Activated naive CD8-positive, alpha-beta T cell treated with anti-CD3 and anti-CD28 coated beads, Interleukin-2, amount 50 U/mL, for 24 hours (primary cell): Measurements from ENCODE around the gene AMMECR1.
"Not testable (repeated sequence)": the region's sequence is repeated elsewhere in the genome, so short reads cannot be mapped to it uniquely, and the experiment has no call there.

Experiments used
- ATAC-seq: fragments of 150-1000 bp; cut with Tn5 transposase; one replicate; pipeline ENCODE4 v1.10.0; 2021
- DNase-seq: peaks from one replicate; pipeline ENCODE4 v3.0.0; 2021
- H3K27ac Mint-ChIP-seq: one replicate; pipeline ENCODE4 v1.8.0; 2021; ENCODE audit warnings: mild to moderate bottlenecking, mixed read lengths
- H3K27me3 Mint-ChIP-seq: one replicate; pipeline ENCODE4 v1.8.0; 2021; ENCODE audit warnings: mixed read lengths
- H3K36me3 Mint-ChIP-seq: one replicate; pipeline ENCODE4 v1.8.0; 2021; ENCODE audit warnings: low read depth, mixed read lengths
- H3K4me1 Mint-ChIP-seq: one replicate; pipeline ENCODE4 v1.8.0; 2021; ENCODE audit warnings: mixed read lengths
- H3K4me3 Mint-ChIP-seq: one replicate; pipeline ENCODE4 v1.8.0; 2021; ENCODE audit warnings: mild to moderate bottlenecking, moderate library complexity, mixed read lengths
- H3K9me3 Mint-ChIP-seq: one replicate; pipeline ENCODE4 v1.8.0; 2021; ENCODE audit warnings: mixed read lengths

Gene AMMECR1

DNA sequence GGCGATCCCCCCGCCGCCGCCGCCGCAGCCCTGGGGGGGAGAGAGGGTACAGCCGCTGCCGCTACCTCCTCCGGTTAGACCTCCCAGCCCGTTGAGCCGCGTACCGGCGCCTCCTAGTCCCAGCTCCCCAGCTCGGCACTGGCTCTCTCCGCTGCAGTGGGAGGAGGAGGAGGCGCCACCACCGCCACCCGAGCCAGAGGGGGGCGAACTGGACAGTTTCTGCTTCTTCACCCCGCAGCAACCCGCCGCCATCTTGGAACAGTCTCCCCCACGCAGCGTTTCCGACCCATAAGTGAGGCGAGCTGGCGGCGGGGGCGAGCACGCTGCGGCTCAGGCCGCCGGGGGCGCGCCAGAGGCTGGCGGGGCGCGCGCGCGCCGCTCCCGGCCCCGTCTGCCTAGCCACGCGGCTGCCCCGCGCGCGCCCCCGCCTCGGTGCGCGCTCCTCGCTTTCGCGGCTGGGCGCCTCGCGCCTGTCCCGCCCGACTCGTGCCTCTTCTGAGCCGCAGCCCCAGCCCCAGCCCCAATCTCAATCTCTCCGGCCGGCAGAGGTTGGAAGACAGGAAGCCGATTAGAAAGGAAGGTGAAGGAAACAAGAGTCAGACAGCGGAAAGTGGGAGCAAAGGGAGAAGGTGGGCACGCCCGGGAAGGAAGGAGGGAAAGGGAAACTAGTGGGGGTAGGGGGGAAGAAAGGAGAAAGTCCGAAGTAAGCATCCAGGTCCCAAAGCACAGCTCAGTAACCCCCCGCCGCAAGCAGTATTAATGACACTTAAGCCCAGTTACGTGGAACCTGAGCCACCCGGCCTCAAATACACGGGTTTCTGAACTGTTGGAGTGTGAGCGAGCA, at the start of gene AMMECR1:
Gene AMMECR1 (minus strand): TSS at position 266 of the 844 bp plus-strand sequence. CDS start 14 bp downstream, at position 252.
- Mint-ChIP-seq H3K9me3 (no peaks in the 10 kb centered on the region), H3K4me3 (peak within 1 kb of the TSS; percentile 89), H3K27ac (peak within 1 kb of the TSS; percentile 87), H3K27me3 (no peaks in the 10 kb centered on the region), H3K4me1 (peaks cover 39% of the 10 kb centered on the region), H3K36me3 (no peaks in the 10 kb centered on the region)
- peak; percentile 90 for ATAC-seq
- peak; percentile 76 for DNase-seq

DNA sequence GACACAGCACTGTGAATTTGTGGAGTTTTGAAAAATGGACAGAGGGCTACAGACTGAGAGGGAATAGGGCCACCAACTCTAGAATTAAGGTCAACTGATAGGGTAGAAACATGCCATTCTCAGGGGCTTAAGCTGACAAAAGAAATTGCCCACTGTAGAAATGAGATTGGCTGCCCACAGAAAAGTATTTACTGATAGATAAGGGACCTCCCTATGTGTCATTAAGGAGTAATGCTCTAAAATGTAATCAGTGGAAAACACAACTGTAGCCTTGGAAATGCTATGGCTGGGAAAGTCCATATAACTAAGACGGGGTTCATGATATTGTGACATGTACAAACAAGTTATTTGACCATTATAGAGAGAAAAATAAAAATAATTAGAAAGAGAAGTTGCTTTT, 45.4 kb upstream of the AMMECR1 start:
- ATAC-seq (no peak), DNase-seq (no peak)
- Mint-ChIP-seq H3K4me1 (no peaks in the 10 kb centered on the region), H3K4me3 (no peak overlapping the region), H3K27me3 (peaks cover 1% of the 10 kb centered on the region), H3K27ac (no peak overlapping the region), H3K36me3 (no peaks in the 10 kb centered on the region), H3K9me3 (no peaks in the 10 kb centered on the region)

DNA sequence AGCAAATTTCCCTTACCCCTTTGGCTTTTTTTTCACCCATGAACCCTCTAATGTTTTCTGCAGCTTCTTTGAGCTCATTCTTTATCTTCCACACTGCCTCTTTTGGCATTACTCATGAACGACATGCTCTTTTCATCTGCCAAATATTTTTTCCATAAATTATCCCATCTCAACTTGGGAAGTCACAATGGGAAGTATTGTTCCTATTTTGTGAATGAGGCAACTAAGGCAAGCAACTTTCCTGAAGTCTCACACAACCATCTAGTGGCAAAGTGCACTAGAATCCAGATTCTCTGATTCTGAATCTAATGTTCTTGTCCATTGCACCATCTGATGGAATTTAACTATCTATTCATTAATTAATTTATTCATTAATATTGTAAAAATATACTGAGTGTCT, 41.4 kb upstream of the AMMECR1 start:
- no peaks in the 10 kb centered on the region for H3K27me3 Mint-ChIP-seq
- no peak for DNase-seq
- H3K4me3 Mint-ChIP-seq: no peak overlapping the region
- H3K36me3 Mint-ChIP-seq: no peaks in the 10 kb centered on the region
- no peak for ATAC-seq
- H3K27ac Mint-ChIP-seq: no peak overlapping the region
- H3K9me3 Mint-ChIP-seq: no peaks in the 10 kb centered on the region
- no peaks in the 10 kb centered on the region for H3K4me1 Mint-ChIP-seq

DNA sequence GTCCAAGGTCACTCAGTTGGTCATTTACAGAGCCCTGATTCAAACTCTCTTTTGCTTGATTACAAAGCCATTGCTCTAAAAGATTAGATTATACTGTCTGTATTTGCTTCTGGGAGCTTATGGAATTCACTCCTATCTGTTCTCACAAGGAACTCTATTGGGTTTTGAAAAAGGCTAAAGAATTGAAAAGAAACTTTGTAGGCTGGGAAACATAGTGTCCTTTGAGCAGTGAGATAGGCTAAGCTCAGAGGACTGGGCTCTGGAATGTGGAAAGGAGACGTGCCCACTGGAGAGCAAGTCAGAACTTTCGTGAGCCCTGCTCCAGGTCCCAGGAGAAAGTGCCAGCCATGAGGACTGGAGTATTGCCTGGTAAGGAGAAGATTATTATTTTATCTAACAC, 40.7 kb upstream of the AMMECR1 start, which contains the start of gene RTL9:
Gene RTL9 (plus strand): TSS at position 301 of the 400 bp plus-strand sequence. CDS start 91,770 bp downstream, outside the sequence.
- ATAC-seq (no peak), DNase-seq (no peak)
- Mint-ChIP-seq H3K9me3 (no peaks in the 10 kb centered on the region), H3K27me3 (no peaks in the 10 kb centered on the region), H3K27ac (no peak within 1 kb of the TSS), H3K36me3 (no peaks in the 10 kb centered on the region), H3K4me1 (no peaks in the 10 kb centered on the region), H3K4me3 (no peak within 1 kb of the TSS)

DNA sequence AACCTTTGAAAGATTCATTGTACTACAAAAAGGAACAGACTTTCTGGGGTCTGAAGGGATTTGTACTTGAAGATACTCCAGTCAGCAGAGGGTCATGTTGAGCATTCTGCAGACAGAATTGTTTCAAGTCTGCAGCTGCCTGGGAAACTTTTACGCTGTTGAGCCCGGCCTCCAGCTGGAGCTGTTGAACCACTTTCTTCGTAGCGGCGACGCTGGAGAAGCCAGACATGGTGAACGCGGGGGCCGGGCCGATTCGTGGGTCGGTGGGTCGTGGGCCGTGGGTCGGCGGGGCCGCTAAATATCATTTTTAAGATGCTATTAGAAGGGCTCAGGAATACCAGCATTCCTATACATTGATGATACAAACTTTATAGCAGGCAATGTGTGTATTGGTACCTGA, 28.8 kb upstream of the AMMECR1 start:
- H3K27ac Mint-ChIP-seq: no peak overlapping the region
- no peaks in the 10 kb centered on the region for H3K27me3 Mint-ChIP-seq
- no peaks in the 10 kb centered on the region for H3K9me3 Mint-ChIP-seq
- no peak overlapping the region for H3K4me3 Mint-ChIP-seq
- H3K36me3 Mint-ChIP-seq: no peaks in the 10 kb centered on the region
- peaks cover under 1% of the 10 kb centered on the region for H3K4me1 Mint-ChIP-seq
- DNase-seq (no peak), ATAC-seq (no peak)

DNA sequence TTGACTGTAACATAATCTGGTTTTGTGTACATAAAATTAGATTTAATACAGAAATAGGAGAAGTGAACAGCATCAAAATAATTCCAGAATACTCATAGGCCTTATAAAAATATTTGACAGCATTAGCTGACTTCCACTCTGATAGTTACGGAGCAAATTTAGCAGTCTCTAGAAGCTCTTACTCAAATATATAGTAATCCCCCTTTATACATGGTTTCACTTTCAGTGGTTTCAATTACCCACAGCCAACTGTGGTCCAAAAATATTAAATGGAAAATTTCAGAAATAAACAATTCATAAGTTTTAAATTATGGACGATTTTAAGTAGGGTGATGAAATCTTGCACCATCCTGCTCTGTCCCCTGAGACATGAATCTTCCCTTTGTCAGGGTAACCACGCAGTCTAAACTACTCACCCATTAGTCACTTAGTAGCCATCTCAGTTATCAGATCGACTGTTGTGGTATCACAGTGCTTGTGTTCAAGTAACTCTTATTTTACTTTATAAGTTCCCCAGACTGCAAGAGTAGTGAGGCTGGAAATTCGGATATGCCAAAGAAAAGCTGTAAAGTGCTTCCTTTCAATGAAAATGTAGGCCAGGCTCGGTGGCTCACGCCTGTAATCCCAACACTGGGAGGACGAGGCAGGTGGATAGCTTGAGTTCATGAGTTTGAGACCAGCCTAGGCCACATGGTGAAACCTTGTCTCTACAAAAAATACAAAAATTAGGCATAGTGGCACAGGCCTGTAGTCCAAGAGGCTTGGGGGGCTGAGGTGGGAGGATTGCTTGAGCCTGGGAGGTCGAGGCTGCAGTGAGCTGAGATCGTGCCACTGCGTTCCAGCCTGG, 23.5 kb upstream of the AMMECR1 start:
- Mint-ChIP-seq H3K4me1 (peaks cover 13% of the 10 kb centered on the region), H3K4me3 (no peak overlapping the region), H3K9me3 (no peaks in the 10 kb centered on the region), H3K27ac (peak overlapping the region; percentile 85), H3K27me3 (no peaks in the 10 kb centered on the region), H3K36me3 (no peaks in the 10 kb centered on the region)
- DNase-seq: no peak
- ATAC-seq: peak; percentile 98

DNA sequence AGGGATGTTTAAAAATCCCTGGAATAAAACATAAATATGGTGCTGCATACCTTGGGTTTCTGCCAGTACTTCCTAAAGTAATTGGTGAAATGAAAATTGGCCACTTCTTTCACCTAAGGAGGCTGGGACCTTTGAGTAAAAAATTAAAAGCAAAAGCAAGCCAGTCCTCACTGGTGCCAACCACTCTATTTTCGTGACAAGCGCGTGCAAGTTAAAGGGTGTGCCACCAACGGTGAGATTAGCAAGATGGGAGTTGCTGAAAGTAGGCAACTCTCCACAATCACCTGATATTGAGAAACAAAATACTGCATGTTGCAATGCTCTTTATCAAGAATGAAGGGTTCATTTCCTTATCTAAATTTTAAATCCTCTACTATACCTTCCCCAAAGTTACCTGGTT, 21.1 kb upstream of the AMMECR1 start:
- Mint-ChIP-seq H3K4me3 (no peak overlapping the region), H3K9me3 (no peaks in the 10 kb centered on the region), H3K27ac (no peak overlapping the region), H3K36me3 (no peaks in the 10 kb centered on the region), H3K4me1 (peaks cover 13% of the 10 kb centered on the region), H3K27me3 (peaks cover 2% of the 10 kb centered on the region)
- ATAC-seq: no peak
- no peak for DNase-seq

DNA sequence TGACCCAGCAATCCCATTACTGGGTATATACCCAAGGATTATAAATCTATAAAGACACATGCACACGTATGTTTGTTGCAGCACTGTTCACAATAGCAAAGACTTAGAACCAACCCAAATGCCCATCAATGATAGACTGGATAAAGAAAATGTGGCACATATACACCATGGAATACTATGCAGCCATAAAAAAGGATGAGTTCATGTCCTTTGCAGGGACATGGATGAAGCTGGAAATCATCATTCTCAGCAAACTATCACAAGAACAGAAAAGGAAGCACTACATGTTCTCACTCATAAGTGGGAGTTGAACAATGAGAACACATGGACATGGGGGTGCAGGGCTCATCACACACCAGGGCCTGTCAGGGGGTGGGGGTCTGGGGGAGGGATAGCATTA, 15.6 kb upstream of the AMMECR1 start:
- not testable (repeated sequence) for H3K36me3 Mint-ChIP-seq, H3K4me1 Mint-ChIP-seq, H3K4me3 Mint-ChIP-seq

DNA sequence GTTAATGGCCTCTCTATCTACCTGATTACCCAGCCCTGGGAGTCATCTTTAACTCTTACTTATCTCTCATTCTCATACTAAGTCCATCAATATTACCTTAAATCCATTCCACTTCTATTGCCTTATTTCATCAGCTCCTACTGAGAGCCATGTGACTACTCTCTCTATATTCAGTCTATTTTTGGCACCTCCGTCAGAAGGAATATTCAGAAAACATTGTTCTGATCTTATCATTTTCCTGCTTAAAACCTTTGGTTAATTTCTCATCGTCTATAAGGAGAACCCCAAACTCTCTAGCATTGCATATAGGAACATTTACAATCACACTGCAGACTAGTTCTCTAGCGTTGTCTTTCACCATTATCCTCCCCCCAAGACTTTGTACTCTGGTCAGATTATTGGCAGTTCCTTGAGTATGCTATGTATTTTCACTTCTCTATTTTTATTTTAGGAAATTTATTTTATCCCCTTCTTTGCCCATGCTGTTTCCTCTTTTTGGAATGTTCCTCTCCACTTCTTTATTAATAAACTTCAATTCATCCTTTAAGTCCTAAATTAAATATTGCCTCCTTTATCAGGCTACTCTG, 13.7 kb upstream of the AMMECR1 start:
- H3K36me3 Mint-ChIP-seq: no peaks in the 10 kb centered on the region
- no peaks in the 10 kb centered on the region for H3K4me1 Mint-ChIP-seq
- no peak overlapping the region for H3K4me3 Mint-ChIP-seq
- DNase-seq (no peak), ATAC-seq (no peak)
- H3K9me3 Mint-ChIP-seq: no peaks in the 10 kb centered on the region
- H3K27ac Mint-ChIP-seq: no peak overlapping the region
- H3K27me3 Mint-ChIP-seq: peaks cover 2% of the 10 kb centered on the region

More for the DNA sequence above, 15.6 kb upstream of the AMMECR1 start:
- not testable (repeated sequence) for DNase-seq, ATAC-seq, H3K9me3 Mint-ChIP-seq, H3K27ac Mint-ChIP-seq, H3K27me3 Mint-ChIP-seq

DNA sequence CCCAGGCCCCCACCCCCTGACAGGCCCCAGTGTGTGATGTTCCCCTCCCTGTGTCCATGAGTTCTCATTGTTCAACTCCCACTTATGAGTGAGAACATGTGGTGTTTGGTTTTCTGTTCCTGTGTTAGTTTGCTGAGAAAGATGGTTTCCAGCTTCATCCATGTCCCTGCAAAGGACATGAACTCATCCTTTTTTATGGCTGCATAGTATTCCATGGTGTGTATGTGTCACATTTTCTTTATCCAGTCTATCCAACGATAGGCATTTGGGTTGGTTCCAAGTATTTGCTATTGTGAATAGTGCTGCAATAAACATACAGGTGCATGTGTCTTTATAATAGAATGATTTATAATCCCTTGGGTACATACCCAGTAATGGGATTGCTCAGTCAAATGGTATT, 10.7 kb upstream of the AMMECR1 start:
- H3K4me1 Mint-ChIP-seq, H3K27me3 Mint-ChIP-seq, H3K36me3 Mint-ChIP-seq, H3K27ac Mint-ChIP-seq, DNase-seq, ATAC-seq, H3K9me3 Mint-ChIP-seq, H3K4me3 Mint-ChIP-seq: not testable (repeated sequence)

DNA sequence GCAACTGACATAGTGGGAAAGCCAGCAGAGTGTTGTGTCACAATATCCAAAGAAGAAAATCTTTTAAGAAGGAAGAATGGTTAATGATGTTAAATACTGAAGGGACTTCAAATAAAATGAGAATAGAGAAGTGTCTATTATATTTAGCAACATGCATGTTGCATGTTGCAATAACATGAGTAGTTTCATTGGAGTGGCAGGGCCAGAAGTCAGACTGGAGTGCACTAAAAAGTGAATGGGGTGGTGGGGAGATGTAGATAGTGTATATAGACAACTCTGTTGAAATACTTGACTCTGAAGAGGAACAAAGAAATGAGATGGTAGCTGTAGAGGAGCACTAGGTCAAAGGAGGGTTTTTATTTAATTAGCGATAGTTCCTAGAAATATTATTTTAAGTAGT, 9.5 kb upstream of the AMMECR1 start:
- H3K4me1 Mint-ChIP-seq: no peaks in the 10 kb centered on the region
- H3K4me3 Mint-ChIP-seq: no peak overlapping the region
- no peak for DNase-seq
- no peaks in the 10 kb centered on the region for H3K9me3 Mint-ChIP-seq
- H3K27ac Mint-ChIP-seq: no peak overlapping the region
- no peaks in the 10 kb centered on the region for H3K36me3 Mint-ChIP-seq
- H3K27me3 Mint-ChIP-seq: no peaks in the 10 kb centered on the region
- no peak for ATAC-seq

DNA sequence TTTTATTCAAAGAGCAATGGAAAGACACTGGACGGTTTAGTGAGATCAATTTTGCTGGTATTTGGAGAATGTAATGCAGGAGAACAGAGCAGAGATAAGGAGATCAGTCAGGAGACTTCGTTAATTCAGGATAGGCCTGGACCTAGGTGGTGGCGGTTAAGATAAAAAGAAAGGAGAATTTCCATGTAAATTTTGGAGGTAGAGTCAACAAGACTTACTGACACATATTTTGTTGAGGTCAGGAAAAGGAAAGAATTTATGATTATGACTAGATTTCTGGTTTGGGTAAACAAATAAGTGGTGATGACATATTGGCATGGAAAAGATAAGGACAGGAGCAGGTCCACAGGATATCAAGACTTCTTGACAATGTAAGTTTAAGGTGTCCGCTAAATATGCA, 8.8 kb upstream of the AMMECR1 start:
- no peak for ATAC-seq
- Mint-ChIP-seq H3K9me3 (no peaks in the 10 kb centered on the region), H3K27ac (no peak overlapping the region), H3K27me3 (no peaks in the 10 kb centered on the region), H3K4me3 (no peak overlapping the region), H3K4me1 (peaks cover 5% of the 10 kb centered on the region), H3K36me3 (no peaks in the 10 kb centered on the region)
- no peak for DNase-seq

DNA sequence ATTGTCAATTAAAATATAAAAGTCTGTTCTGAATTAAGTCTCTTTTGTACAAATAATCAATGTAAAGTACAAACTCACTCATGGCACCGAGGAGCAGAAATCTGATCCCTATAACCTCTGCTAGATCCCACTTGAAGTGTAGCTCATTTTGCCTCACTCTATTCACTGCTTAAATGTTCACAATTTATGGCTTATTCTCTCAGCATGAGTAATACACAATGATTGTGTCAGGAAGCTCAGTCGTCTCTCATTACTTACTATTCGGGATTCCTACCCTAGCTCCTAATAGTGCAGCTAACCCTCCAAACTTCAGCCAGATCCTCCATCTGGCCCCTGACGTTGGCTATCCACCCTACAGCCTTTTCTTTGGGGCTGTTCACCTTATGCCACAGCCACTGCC, 4.7 kb upstream of the AMMECR1 start:
- Mint-ChIP-seq H3K4me1 (peaks cover 15% of the 10 kb centered on the region), H3K4me3 (no peak overlapping the region), H3K27ac (no peak overlapping the region), H3K27me3 (no peaks in the 10 kb centered on the region), H3K9me3 (no peaks in the 10 kb centered on the region), H3K36me3 (no peaks in the 10 kb centered on the region)
- ATAC-seq (no peak), DNase-seq (no peak)

DNA sequence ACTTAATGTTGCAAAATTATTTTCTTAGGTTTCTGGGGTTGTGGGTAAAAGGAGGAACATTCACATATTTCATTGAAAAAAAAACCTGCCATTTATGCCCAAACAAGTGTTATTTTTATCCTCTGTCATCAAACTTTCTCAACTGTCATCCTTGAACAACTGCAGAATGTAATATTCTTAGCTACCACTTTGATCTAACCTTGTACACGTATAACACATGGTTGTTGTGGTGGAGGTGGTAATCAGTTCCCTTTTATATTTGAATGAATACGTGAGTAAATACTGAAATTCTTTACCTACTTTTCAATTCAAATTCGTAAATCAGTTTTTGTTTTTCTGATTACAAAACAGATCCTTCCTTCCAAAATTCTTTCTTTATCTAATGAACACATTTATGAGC, 3.8 kb upstream of the AMMECR1 start:
- no peak for DNase-seq
- H3K36me3 Mint-ChIP-seq: no peaks in the 10 kb centered on the region
- no peak overlapping the region for H3K27ac Mint-ChIP-seq
- no peaks in the 10 kb centered on the region for H3K9me3 Mint-ChIP-seq
- ATAC-seq: no peak
- no peak overlapping the region for H3K4me3 Mint-ChIP-seq
- no peaks in the 10 kb centered on the region for H3K27me3 Mint-ChIP-seq
- H3K4me1 Mint-ChIP-seq: peaks cover 15% of the 10 kb centered on the region

DNA sequence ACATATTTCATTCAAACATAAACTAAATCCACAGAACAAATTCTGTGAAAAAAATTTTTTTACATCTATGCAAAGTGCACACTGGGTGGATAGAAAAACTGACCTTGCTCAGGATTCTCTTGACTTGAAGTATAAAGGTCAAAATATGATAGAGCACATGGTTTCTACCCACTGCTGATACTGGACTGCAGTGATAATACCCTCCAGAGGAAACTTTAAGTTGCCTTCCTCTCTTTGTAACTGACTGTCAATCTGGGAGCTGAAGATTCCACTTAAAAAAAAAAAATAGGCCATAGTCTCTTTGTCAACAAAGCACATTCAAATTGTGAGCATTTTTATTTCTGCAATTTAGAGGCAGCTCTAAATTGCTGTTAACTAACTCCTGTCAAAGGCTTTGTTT, 3.2 kb upstream of the AMMECR1 start:
- Mint-ChIP-seq H3K4me1 (peaks cover 19% of the 10 kb centered on the region), H3K36me3 (no peaks in the 10 kb centered on the region), H3K27ac (no peak overlapping the region), H3K27me3 (no peaks in the 10 kb centered on the region), H3K9me3 (no peaks in the 10 kb centered on the region), H3K4me3 (no peak overlapping the region)
- no peak for ATAC-seq
- no peak for DNase-seq
